Thoracic aorta (tissue), 2 donors: ENCODE results near the gene HSD17B8. TPM values are rescaled to one million over a fixed set of nuclear protein-coding genes. Genes with fewer than 3 reads are reported as not detected.

ENCODE experiments used
- ATAC-seq: fragments of 150-250 bp; one replicate; pipeline ENCODE4 v1.8.0; 2017; ENCODE audit warnings: low read depth; ENCODE audit not compliant: insufficient number of reproducible peaks, low FRiP score
- DNase-seq: peaks from one replicate; pipeline ENCODE4 v3.0.0-alpha.2; 2020; ENCODE audit warnings: low spot score
- H3K27ac ChIP-seq, 2 donors: fragments of 200-600 bp; sonication (generic); 1 replicate in 1 of 2; 2 replicates in 1 of 2; pipeline ENCODE4 v1.5.1; 2016; ENCODE audit warnings: mild to moderate bottlenecking in 2 of 2, moderate library complexity in 2 of 2
- H3K27me3 ChIP-seq: fragments of 200-600 bp; sonication (generic); replicated peaks from 2 replicates; pipeline ENCODE4 v1.6.0; 2016; ENCODE audit warnings: mild to moderate bottlenecking; ENCODE audit not compliant: insufficient read depth
- H3K36me3 ChIP-seq: fragments of 200-600 bp; sonication (generic); one replicate; pipeline ENCODE4 v1.5.1; 2016
- H3K4me1 ChIP-seq, 2 donors: fragments of 200-600 bp; sonication (generic); 1 replicate in 1 of 2; 2 replicates in 1 of 2; pipeline versions ENCODE4 v1.5.1 to v1.6.0; 2016; ENCODE audit warnings: low read depth in 2 of 2, mild to moderate bottlenecking in 1 of 2; ENCODE audit not compliant: control insufficient read depth in 1 of 2
- H3K4me3 ChIP-seq: fragments of 200-600 bp; sonication (generic); 2 replicates; pipeline ENCODE4 v1.5.1; 2016; ENCODE audit warnings: mild to moderate bottlenecking
- H3K9me3 ChIP-seq: fragments of 200-600 bp; sonication (generic); 2 replicates; pipeline ENCODE4 v1.5.1; 2016
- CTCF ChIP-seq: fragments of 200-600 bp; sonication (generic); IDR thresholded peaks from one replicate; pipeline ENCODE4 v1.5.1; 2019; ENCODE audit warnings: antibody characterized with exemption
- total RNA-seq, 2 donors: library from RNA; depleted of rRNA; stranded (reverse); fragments of >200 nt; gene quantifications; one replicate each; pipeline versions ENCODE4 v1.1.0 to v1.2.3, GENCODE V29; 2016

HSD17B8 gene
- total RNA-seq, 2 donors from 2014 or later: 4.0 to 15.0 TPM

GRCh38 chr6:33200219-33201146 lies 4.0 kb upstream of the HSD17B8 start, which contains the start of the genes RXRB and SLC39A7:
RXRB (minus strand) TSS chr6:33200665; CDS start chr6:33200476, 189 bp downstream.
SLC39A7 (plus strand) TSS chr6:33200867; CDS start chr6:33201246, 379 bp downstream.
- peaks cover 31% of the 10 kb centered on the region for H3K36me3 ChIP-seq
- peak; percentile 90 for ATAC-seq

GRCh38 chr6:33201147-33201545 lies 3.3 kb upstream of the HSD17B8 start:
- DNase-seq: no peak
- Histone ChIP-seq H3K4me3 (peak overlapping the region; percentile 99), H3K36me3 (peaks cover 24% of the 10 kb centered on the region), H3K27me3 (no peaks in the 10 kb centered on the region), H3K4me1 (peaks cover 29 to 55% of the 10 kb centered on the region in 2 donors), H3K9me3 (no peaks in the 10 kb centered on the region), H3K27ac (peak overlapping the region; percentile 97 to 99)
- no peak for ATAC-seq
- no peak for TF ChIP-seq CTCF

More at GRCh38 chr6:33200219-33201146, 4.0 kb upstream of the HSD17B8 start, which contains the start of the genes RXRB and SLC39A7:
- Histone ChIP-seq H3K27ac (peak within 1 kb of the TSS; percentile 97 to 99), H3K4me1 (peaks cover 29 to 55% of the 10 kb centered on the region in 2 donors), H3K9me3 (no peaks in the 10 kb centered on the region), H3K4me3 (peak within 1 kb of the TSS; percentile 99), H3K27me3 (no peaks in the 10 kb centered on the region)
- TF ChIP-seq CTCF: no peak
- peak; percentile 99 for DNase-seq

GRCh38 chr6:33201935-33202334 lies 2.5 kb upstream of the HSD17B8 start:
- H3K27ac ChIP-seq: no peak overlapping the region
- no peaks in the 10 kb centered on the region for H3K9me3 ChIP-seq
- peaks cover 29 to 57% of the 10 kb centered on the region in 2 donors for H3K4me1 ChIP-seq
- DNase-seq (no peak), ATAC-seq (no peak)
- H3K27me3 ChIP-seq: no peaks in the 10 kb centered on the region
- no peak for TF ChIP-seq CTCF
- H3K36me3 ChIP-seq: peaks cover 19% of the 10 kb centered on the region
- H3K4me3 ChIP-seq: peak overlapping the region; percentile 99

- Histone ChIP-seq H3K4me3 (no peak overlapping the region), H3K9me3 (no peaks in the 10 kb centered on the region), H3K4me1 (peaks cover 29 to 59% of the 10 kb centered on the region in 2 donors), H3K36me3 (peaks cover 15% of the 10 kb centered on the region), H3K27ac (no peak overlapping the region), H3K27me3 (no peaks in the 10 kb centered on the region)
- no peak for DNase-seq
- no peak for TF ChIP-seq CTCF
- no peak for ATAC-seq
Observed at GRCh38 chr6:33202799-33203198, 1.7 kb upstream of the HSD17B8 start.

DNA sequence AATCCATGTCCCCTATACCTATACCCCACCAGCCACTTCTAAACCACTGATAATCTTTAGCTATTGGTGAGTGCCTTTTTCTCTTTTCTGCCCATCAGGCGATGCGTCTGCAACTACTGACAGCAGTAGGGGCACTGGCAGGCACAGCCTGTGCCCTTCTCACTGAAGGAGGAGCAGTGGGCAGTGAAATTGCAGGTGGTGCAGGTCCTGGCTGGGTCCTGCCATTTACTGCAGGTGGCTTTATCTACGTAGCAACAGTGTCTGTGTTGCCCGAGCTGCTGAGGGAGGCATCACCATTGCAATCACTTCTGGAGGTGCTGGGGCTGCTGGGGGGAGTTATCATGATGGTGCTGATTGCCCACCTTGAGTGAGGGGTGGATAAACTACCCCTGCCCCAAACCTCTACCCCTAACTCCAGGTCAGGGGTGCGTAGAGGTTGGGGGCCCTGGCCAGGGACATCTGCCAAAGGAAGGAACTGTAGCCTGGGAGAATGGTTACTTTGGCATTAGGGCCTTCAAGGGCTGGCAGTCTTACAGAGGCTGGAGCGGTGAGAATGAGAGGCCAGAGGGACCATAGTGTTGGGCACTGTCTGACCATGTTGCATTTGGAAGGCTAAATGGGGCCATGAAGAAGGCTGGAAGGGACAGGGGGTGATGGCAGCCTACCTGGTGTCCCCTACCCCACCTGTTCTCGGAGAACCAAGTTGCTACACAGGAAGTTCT lies 851 bp upstream of the HSD17B8 start:
- no peak for ATAC-seq
- no peaks in the 10 kb centered on the region for H3K27me3 ChIP-seq
- no peaks in the 10 kb centered on the region for H3K9me3 ChIP-seq
- peak overlapping the region; percentile 90 for H3K4me3 ChIP-seq
- peaks cover 15% of the 10 kb centered on the region for H3K36me3 ChIP-seq
- no peak overlapping the region for H3K27ac ChIP-seq
- no peak for DNase-seq
- peaks cover 29 to 51% of the 10 kb centered on the region in 2 donors for H3K4me1 ChIP-seq
- TF ChIP-seq CTCF: no peak
